Measurements from ENCODE around the gene CTLA4.

Gene CTLA4

DNA sequence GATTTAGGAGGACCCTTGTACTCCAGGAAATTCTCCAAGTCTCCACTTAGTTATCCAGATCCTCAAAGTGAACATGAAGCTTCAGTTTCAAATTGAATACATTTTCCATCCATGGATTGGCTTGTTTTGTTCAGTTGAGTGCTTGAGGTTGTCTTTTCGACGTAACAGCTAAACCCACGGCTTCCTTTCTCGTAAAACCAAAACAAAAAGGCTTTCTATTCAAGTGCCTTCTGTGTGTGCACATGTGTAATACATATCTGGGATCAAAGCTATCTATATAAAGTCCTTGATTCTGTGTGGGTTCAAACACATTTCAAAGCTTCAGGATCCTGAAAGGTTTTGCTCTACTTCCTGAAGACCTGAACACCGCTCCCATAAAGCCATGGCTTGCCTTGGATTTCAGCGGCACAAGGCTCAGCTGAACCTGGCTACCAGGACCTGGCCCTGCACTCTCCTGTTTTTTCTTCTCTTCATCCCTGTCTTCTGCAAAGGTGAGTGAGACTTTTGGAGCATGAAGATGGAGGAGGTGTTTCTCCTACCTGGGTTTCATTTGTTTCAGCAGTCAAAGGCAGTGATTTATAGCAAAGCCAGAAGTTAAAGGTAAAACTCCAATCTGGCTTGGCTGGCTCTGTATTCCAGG, at the start of gene CTLA4:
CTLA4 (plus strand) TSS at position 211 of the 640 bp plus-strand sequence; CDS start at position 383, 172 bp downstream.
- no peak within 1 kb of the TSS for H3K27ac ChIP-seq (ENCODE audit: low read length)
- H3K4me1 ChIP-seq (ENCODE audit: control insufficient read depth in 1 of 2, insufficient read depth in 2 of 2, low read length in 2 of 2) = no peaks in the 10 kb centered on the region
- peak within 1 kb of the TSS in 1 of 2 donors; percentile 5 for H3K4me3 ChIP-seq (ENCODE audit: low read depth in 1 of 2, low read length in 2 of 2)

DNA sequence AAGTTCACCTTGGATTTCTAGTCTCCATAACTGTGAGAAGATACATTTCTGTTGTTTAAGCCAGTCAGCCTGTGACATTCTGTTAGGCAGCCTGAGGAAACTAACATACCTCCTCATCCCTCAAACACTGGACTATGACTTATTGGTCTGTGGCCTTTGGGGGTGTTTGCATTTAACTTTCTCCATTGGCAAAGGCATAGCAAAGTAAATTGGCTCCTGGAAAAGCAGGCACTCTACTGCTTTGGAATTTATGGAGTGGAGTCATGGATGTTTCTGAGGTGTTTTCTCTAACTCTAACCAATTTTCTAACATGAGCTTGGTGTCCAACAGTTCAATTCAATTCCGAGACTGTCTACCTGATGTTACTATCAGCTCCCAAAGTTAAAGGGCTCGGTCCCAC, 48.9 kb upstream of the CTLA4 start:
- Histone ChIP-seq H3K27ac (ENCODE audit: low read length) (no peak overlapping the region), H3K9me3 (ENCODE audit: control insufficient read depth in 1 of 2, low read length in 2 of 2) (no peaks in the 10 kb centered on the region), H3K4me3 (ENCODE audit: low read depth in 1 of 2, low read length in 2 of 2) (no peak overlapping the region), H3K4me1 (ENCODE audit: control insufficient read depth in 1 of 2, insufficient read depth in 2 of 2, low read length in 2 of 2) (peaks cover 10 to 11% of the 10 kb centered on the region in 2 donors), H3K27me3 (ENCODE audit: low read depth, low read length) (no peaks in the 10 kb centered on the region), H3K36me3 (ENCODE audit: control insufficient read depth in 1 of 2, insufficient read depth in 2 of 2, low read length in 2 of 2) (no peaks in the 10 kb centered on the region)

More for the DNA sequence above, at the start of gene CTLA4:
- Histone ChIP-seq H3K36me3 (ENCODE audit: control insufficient read depth in 1 of 2, insufficient read depth in 2 of 2, low read length in 2 of 2) (no peaks in the 10 kb centered on the region), H3K27me3 (ENCODE audit: low read depth, low read length) (no peaks in the 10 kb centered on the region), H3K9me3 (ENCODE audit: control insufficient read depth in 1 of 2, low read length in 2 of 2) (peaks cover 3 to 8% of the 10 kb centered on the region in 2 donors)

DNA sequence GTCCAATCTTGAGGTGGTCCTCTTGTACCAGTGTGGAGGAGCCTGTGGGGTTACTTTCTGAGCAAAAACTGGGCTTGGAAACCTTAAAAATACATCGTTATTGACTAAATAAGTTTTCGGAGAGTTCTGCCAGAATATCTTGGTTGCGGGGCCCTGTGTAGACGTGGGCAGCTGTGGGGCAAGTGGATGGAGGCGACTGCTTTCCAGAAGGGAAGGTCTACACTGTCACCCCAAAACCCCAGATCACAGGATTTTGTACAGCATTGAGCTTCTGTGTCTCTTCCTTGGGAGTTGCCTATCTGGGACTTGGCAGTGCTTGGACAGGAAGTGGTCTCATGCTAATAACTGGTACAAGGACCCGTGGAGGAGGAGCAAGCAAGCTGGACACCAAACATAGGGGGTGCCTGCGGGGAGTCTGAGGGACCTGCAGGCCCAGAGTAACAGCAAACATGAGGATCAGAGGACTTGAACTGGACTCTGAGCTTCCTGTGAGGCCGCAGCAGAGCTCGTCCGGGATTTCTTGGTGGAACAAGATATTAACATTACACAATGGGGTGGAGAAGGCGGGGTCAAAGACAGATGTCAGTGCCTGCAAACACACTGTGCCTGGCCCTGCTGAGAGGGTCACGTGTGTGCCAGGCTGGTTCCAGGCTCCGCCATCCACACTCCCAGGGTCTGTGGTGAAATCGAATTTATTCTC, 48.0 kb upstream of the CTLA4 start:
- no peak overlapping the region for H3K4me3 ChIP-seq (ENCODE audit: low read depth in 1 of 2, low read length in 2 of 2)
- H3K4me1 ChIP-seq (ENCODE audit: control insufficient read depth in 1 of 2, insufficient read depth in 2 of 2, low read length in 2 of 2) = peaks cover 10% of the 10 kb centered on the region in 2 donors
- no peaks in the 10 kb centered on the region for H3K36me3 ChIP-seq (ENCODE audit: control insufficient read depth in 1 of 2, insufficient read depth in 2 of 2, low read length in 2 of 2)
- H3K27me3 ChIP-seq (ENCODE audit: low read depth, low read length) = no peaks in the 10 kb centered on the region
- no peaks in the 10 kb centered on the region for H3K9me3 ChIP-seq (ENCODE audit: control insufficient read depth in 1 of 2, low read length in 2 of 2)
- no peak overlapping the region for H3K27ac ChIP-seq (ENCODE audit: low read length)

DNA sequence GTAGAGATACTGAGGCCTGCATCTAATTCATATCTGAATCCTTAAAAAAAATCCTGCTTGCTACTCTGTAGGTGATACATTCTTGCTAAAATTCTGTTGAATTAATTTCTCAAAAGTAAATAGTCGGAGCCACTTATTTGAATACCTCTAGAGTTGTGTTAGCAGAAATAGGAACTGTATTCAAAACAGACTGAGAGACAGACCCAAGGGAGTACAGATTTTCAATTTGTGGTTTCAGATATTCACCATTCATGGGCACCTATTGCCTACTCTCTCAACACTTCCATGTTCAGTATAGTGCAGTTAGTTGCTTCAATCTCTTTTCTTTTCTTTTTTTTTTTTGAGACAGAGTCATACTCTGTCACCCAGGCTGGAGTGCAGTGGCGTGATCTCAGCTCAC, 46.6 kb upstream of the CTLA4 start:
- H3K27me3 ChIP-seq (ENCODE audit: low read depth, low read length) = no peaks in the 10 kb centered on the region
- no peak overlapping the region for H3K27ac ChIP-seq (ENCODE audit: low read length)
- no peaks in the 10 kb centered on the region for H3K9me3 ChIP-seq (ENCODE audit: control insufficient read depth in 1 of 2, low read length in 2 of 2)
- no peaks in the 10 kb centered on the region for H3K36me3 ChIP-seq (ENCODE audit: control insufficient read depth in 1 of 2, insufficient read depth in 2 of 2, low read length in 2 of 2)
- H3K4me1 ChIP-seq (ENCODE audit: control insufficient read depth in 1 of 2, insufficient read depth in 2 of 2, low read length in 2 of 2) = no peaks in the 10 kb centered on the region
- H3K4me3 ChIP-seq (ENCODE audit: low read depth in 1 of 2, low read length in 2 of 2) = no peak overlapping the region

DNA sequence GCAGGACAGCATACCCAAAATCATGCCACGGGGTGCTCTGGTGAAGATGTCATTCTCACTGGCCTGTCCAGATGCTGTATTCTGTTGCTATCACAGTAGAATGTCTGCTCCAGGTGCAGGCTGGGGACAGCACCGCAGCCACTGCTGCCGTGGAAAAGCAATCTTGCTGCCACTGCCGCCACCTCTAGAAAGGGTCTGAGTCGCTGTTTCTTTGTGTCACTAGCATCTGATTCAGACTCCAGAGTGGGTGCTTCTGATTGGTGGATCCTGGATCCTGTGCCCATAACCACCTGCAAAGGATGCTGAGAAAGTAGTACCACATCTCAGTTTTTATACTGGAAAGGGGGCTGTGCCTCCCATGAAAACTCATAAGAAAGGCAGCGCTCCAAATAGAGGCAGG, 45.3 kb upstream of the CTLA4 start:
- Histone ChIP-seq H3K27ac (ENCODE audit: low read length) (no peak overlapping the region), H3K36me3 (ENCODE audit: control insufficient read depth in 1 of 2, insufficient read depth in 2 of 2, low read length in 2 of 2) (no peaks in the 10 kb centered on the region)

DNA sequence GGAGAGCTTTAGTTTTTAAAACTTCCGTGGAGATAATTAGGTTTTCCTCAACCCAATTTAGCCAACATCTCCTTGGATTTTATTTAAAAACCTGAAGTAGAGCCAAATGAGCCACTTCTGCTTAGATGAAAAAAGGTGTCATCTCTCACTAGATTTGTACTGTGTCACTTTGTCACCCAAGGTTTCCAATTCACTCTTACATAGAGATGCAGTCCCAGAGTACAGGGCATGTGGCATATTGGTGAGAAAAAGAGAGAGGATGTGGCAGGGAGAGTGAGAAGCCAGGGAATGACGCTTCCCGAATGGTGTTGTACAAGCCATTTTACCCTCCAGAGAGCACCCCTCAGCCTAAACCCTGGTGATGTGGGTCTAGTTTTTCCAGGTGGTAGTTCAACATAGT, 44.4 kb upstream of the CTLA4 start:
- no peaks in the 10 kb centered on the region for H3K9me3 ChIP-seq (ENCODE audit: control insufficient read depth in 1 of 2, low read length in 2 of 2)
- H3K27ac ChIP-seq (ENCODE audit: low read length) = no peak overlapping the region
- no peaks in the 10 kb centered on the region for H3K36me3 ChIP-seq (ENCODE audit: control insufficient read depth in 1 of 2, insufficient read depth in 2 of 2, low read length in 2 of 2)
- no peaks in the 10 kb centered on the region for H3K4me1 ChIP-seq (ENCODE audit: control insufficient read depth in 1 of 2, insufficient read depth in 2 of 2, low read length in 2 of 2)
- no peaks in the 10 kb centered on the region for H3K27me3 ChIP-seq (ENCODE audit: low read depth, low read length)
- H3K4me3 ChIP-seq (ENCODE audit: low read depth in 1 of 2, low read length in 2 of 2) = no peak overlapping the region

More for the DNA sequence above, 45.3 kb upstream of the CTLA4 start:
- Histone ChIP-seq H3K4me3 (ENCODE audit: low read depth in 1 of 2, low read length in 2 of 2) (no peak overlapping the region), H3K9me3 (ENCODE audit: control insufficient read depth in 1 of 2, low read length in 2 of 2) (no peaks in the 10 kb centered on the region), H3K27me3 (ENCODE audit: low read depth, low read length) (no peaks in the 10 kb centered on the region), H3K4me1 (ENCODE audit: control insufficient read depth in 1 of 2, insufficient read depth in 2 of 2, low read length in 2 of 2) (no peaks in the 10 kb centered on the region)

DNA sequence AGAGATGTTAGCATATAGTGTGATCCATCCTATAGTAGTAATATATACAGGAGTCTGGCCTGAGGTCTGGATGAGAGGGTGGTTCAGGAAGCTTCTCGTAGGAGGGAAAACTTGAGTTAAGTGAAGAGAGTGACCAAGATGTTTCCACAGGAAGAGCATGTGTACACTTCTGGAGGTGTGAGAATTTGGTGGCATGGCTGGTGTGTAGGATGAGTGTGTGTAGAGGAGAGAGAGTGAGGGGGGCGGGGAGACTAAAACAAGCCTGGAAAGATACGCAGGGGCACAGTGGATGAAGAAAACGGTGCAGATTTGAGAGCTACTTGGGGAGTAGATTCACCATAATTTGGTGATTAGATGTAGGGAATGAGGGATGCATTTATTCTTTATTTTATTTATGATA, 43.5 kb upstream of the CTLA4 start:
- no peaks in the 10 kb centered on the region for H3K4me1 ChIP-seq (ENCODE audit: control insufficient read depth in 1 of 2, insufficient read depth in 2 of 2, low read length in 2 of 2)
- no peak overlapping the region for H3K27ac ChIP-seq (ENCODE audit: low read length)
- no peaks in the 10 kb centered on the region for H3K36me3 ChIP-seq (ENCODE audit: control insufficient read depth in 1 of 2, insufficient read depth in 2 of 2, low read length in 2 of 2)
- H3K4me3 ChIP-seq (ENCODE audit: low read depth in 1 of 2, low read length in 2 of 2) = no peak overlapping the region
- no peaks in the 10 kb centered on the region for H3K9me3 ChIP-seq (ENCODE audit: control insufficient read depth in 1 of 2, low read length in 2 of 2)
- H3K27me3 ChIP-seq (ENCODE audit: low read depth, low read length) = no peaks in the 10 kb centered on the region

DNA sequence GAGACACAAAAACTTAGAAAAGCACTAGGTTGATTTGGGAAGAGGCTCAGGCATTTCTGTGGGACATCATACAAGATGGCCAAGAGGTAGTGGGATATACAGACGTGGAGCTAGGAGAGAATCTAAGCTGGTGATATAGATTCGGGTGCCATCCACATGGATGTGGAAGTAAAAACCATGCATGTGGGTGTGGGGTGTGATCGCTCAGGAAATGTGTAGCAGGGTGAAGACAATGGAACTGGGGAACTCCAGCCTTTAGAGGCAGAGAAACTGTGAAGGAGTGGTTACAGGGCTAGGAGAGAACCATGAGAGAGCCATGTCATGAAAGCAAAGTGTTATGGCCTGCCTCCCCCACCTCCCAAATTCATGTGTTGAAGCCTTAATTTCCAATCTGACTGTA, 43.0 kb upstream of the CTLA4 start:
- Histone ChIP-seq H3K9me3 (ENCODE audit: control insufficient read depth in 1 of 2, low read length in 2 of 2) (no peaks in the 10 kb centered on the region), H3K4me3 (ENCODE audit: low read depth in 1 of 2, low read length in 2 of 2) (no peak overlapping the region), H3K36me3 (ENCODE audit: control insufficient read depth in 1 of 2, insufficient read depth in 2 of 2, low read length in 2 of 2) (no peaks in the 10 kb centered on the region), H3K4me1 (ENCODE audit: control insufficient read depth in 1 of 2, insufficient read depth in 2 of 2, low read length in 2 of 2) (no peaks in the 10 kb centered on the region), H3K27ac (ENCODE audit: low read length) (no peak overlapping the region), H3K27me3 (ENCODE audit: low read depth, low read length) (no peaks in the 10 kb centered on the region)

DNA sequence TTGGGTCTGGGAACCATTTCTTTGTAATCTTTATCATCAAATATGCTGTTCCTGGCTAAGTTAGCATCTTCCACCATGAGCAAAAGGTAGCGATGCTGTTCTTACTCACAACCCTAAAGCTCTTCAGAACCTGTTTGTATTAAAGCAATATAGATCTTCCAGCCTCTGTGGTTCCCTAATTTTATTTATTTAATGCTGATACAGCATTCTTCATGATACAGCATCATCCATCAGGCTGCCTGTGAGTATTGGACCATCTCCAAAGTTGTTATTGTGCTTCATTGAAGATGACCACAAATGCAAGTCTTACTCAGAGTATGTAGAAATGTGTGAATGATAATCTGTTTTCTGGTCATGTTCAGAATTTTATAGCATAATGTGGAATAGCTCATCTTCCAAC, 40.9 kb upstream of the CTLA4 start:
- Histone ChIP-seq H3K4me3 (ENCODE audit: low read depth in 1 of 2, low read length in 2 of 2) (no peak overlapping the region), H3K9me3 (ENCODE audit: control insufficient read depth in 1 of 2, low read length in 2 of 2) (no peaks in the 10 kb centered on the region), H3K4me1 (ENCODE audit: control insufficient read depth in 1 of 2, insufficient read depth in 2 of 2, low read length in 2 of 2) (no peaks in the 10 kb centered on the region), H3K27me3 (ENCODE audit: low read depth, low read length) (no peaks in the 10 kb centered on the region), H3K27ac (ENCODE audit: low read length) (no peak overlapping the region), H3K36me3 (ENCODE audit: control insufficient read depth in 1 of 2, insufficient read depth in 2 of 2, low read length in 2 of 2) (no peaks in the 10 kb centered on the region)

DNA sequence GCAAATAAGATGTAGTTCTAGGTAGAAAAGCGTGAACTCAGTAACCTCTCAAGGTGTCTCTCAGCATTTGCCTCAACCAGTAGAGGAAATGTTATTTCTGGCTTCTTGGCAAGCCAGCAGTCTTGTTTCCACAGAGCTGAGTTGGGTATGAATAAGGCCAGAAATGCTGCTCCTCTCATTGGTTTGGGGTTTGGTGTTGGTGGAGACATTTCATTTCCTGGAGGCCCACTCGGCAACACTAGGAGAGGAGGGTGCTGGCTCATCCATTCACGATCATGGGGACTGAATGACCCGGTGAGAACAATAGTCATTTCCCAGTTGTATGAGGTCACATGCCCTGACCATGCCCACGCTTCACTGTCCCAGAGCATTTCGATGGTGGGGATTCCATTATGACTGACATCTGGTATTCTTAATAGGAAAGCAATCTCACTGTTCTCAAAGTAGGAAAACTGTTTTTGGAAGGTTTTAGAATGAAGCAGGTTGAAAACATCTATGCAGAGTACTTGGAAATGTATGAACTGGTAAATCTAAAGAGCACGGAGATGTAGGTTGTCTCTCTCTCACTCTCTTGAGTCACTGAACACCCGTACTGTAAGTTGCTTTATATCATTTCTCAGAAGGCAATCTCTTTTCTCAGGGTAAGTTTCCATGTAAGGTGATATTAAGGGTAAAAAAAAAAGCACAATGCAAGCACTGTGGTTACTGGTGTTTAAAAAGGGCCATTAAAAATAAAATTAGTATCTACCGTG, 37.1 kb upstream of the CTLA4 start:
- Histone ChIP-seq H3K27ac (ENCODE audit: low read length) (no peak overlapping the region), H3K9me3 (ENCODE audit: control insufficient read depth in 1 of 2, low read length in 2 of 2) (no peaks in the 10 kb centered on the region), H3K4me1 (ENCODE audit: control insufficient read depth in 1 of 2, insufficient read depth in 2 of 2, low read length in 2 of 2) (no peaks in the 10 kb centered on the region), H3K36me3 (ENCODE audit: control insufficient read depth in 1 of 2, insufficient read depth in 2 of 2, low read length in 2 of 2) (no peaks in the 10 kb centered on the region), H3K4me3 (ENCODE audit: low read depth in 1 of 2, low read length in 2 of 2) (no peak overlapping the region), H3K27me3 (ENCODE audit: low read depth, low read length) (no peaks in the 10 kb centered on the region)

DNA sequence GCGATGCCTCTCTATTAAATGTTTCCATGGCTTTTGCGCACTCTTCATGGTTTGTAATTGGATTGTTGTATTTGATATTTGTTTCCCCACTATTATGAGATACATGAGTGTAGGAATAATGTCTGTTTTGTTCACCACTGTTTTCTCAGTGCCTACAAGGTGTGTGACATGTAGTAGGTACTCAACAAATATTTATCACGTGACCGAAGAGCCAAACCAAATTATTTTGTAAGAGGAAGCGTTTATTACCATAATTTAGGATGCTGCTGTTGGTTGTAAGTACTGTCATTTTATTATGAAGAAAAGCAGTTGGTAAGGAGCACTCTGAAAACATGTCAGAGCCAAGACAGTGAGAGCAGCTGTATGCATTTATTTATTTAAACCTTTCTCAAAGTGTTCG, 32.2 kb upstream of the CTLA4 start:
- Histone ChIP-seq H3K27me3 (ENCODE audit: low read depth, low read length) (no peaks in the 10 kb centered on the region), H3K9me3 (ENCODE audit: control insufficient read depth in 1 of 2, low read length in 2 of 2) (no peaks in the 10 kb centered on the region), H3K27ac (ENCODE audit: low read length) (no peak overlapping the region), H3K36me3 (ENCODE audit: control insufficient read depth in 1 of 2, insufficient read depth in 2 of 2, low read length in 2 of 2) (no peaks in the 10 kb centered on the region), H3K4me3 (ENCODE audit: low read depth in 1 of 2, low read length in 2 of 2) (no peak overlapping the region), H3K4me1 (ENCODE audit: control insufficient read depth in 1 of 2, insufficient read depth in 2 of 2, low read length in 2 of 2) (no peaks in the 10 kb centered on the region)
